H9 (cell line): Measurements from ENCODE around the gene USP9X. TPM values are rescaled to one million over a fixed set of nuclear protein-coding genes. Genes with fewer than 3 reads are reported as not detected.
A peak's percentile ranks its signal among the peaks of the same experiment; 100 is the strongest.

Source experiments
- DNase-seq: peaks from one replicate; pipeline ENCODE4 v3.0.0-alpha.2; 2017
- H2AFZ ChIP-seq: one replicate; pipeline ENCODE4 v1.6.1; 2013; ENCODE audit warnings: mild to moderate bottlenecking, low read length, control low read depth, moderate library complexity
- H2AK5ac ChIP-seq: 2 replicates; pipeline ENCODE4 v1.6.1; 2013; ENCODE audit warnings: low read length, control low read depth, mixed read lengths; ENCODE audit not compliant: insufficient read length
- H2BK120ac ChIP-seq: one replicate; pipeline ENCODE4 v1.6.1; 2013; ENCODE audit warnings: low read depth, mild to moderate bottlenecking, low read length, control low read depth, inconsistent platforms; ENCODE audit not compliant: poor library complexity, severe bottlenecking
- H2BK12ac ChIP-seq: 2 replicates; pipeline ENCODE4 v1.6.1; 2013; ENCODE audit warnings: low read length, control low read depth, mixed read lengths, low read depth; ENCODE audit not compliant: insufficient read length
- H2BK15ac ChIP-seq: 2 replicates; pipeline ENCODE4 v1.6.1; 2013; ENCODE audit warnings: low read depth, low read length, control low read depth
- H2BK20ac ChIP-seq: one replicate; pipeline ENCODE4 v1.6.1; 2013; ENCODE audit warnings: low read depth, mild to moderate bottlenecking, low read length, control low read depth, inconsistent platforms; ENCODE audit not compliant: poor library complexity, severe bottlenecking
- H2BK5ac ChIP-seq: 2 replicates; pipeline ENCODE4 v1.6.1; 2013; ENCODE audit warnings: low read length, control low read depth, mixed read lengths; ENCODE audit not compliant: insufficient read length
- H3K14ac ChIP-seq: 2 replicates; pipeline ENCODE4 v1.6.1; 2013; ENCODE audit warnings: low read length, control low read depth; ENCODE audit not compliant: insufficient read depth
- H3K18ac ChIP-seq: 2 replicates; pipeline ENCODE4 v1.6.1; 2013; ENCODE audit warnings: low read depth, mild to moderate bottlenecking, mixed read lengths, low read length, control low read depth; ENCODE audit not compliant: insufficient read length
- H3K23ac ChIP-seq: 2 replicates; pipeline ENCODE4 v1.6.1; 2013; ENCODE audit warnings: low read length, control low read depth, mixed read lengths, low read depth; ENCODE audit not compliant: insufficient read length
- H3K23me2 ChIP-seq: 2 replicates; pipeline ENCODE4 v1.6.1; 2013; ENCODE audit warnings: low read depth, mild to moderate bottlenecking, mixed read lengths, low read length, control low read depth; ENCODE audit not compliant: insufficient read length, poor library complexity, severe bottlenecking
- H3K27ac ChIP-seq: 2 replicates; pipeline ENCODE4 v1.5.1; 2013; ENCODE audit warnings: low read length, control low read depth, mixed read lengths, low read depth; ENCODE audit not compliant: insufficient read length
- H3K27me3 ChIP-seq: 2 replicates; pipeline ENCODE4 v1.6.1; 2013; ENCODE audit warnings: low read length, control low read depth, inconsistent platforms; ENCODE audit not compliant: insufficient read depth
- H3K4ac ChIP-seq: 2 replicates; pipeline ENCODE4 v1.6.1; 2013; ENCODE audit warnings: low read depth, mild to moderate bottlenecking, control low read depth, inconsistent platforms, low read length, moderate library complexity
- H3K4me1 ChIP-seq: 2 replicates; pipeline ENCODE4 v1.6.1; 2013; ENCODE audit warnings: low read length, control low read depth, inconsistent platforms; ENCODE audit not compliant: insufficient read depth
- H3K4me2 ChIP-seq: 2 replicates; pipeline ENCODE4 v1.6.1; 2013; ENCODE audit warnings: low read length, control low read depth, mixed read lengths; ENCODE audit not compliant: insufficient read length, insufficient read depth
- H3K56ac ChIP-seq: 2 replicates; pipeline ENCODE4 v1.6.1; 2013; ENCODE audit warnings: low read depth, mild to moderate bottlenecking, mixed read lengths, low read length, control low read depth; ENCODE audit not compliant: insufficient read length
- H3K79me1 ChIP-seq: 2 replicates; pipeline ENCODE4 v1.6.1; 2013; ENCODE audit warnings: low read depth, mild to moderate bottlenecking, moderate library complexity, low read length, control low read depth, inconsistent platforms; ENCODE audit not compliant: insufficient read depth, poor library complexity, severe bottlenecking
- H3K79me2 ChIP-seq: 2 replicates; pipeline ENCODE4 v1.6.1; 2013; ENCODE audit warnings: low read length, control low read depth, inconsistent platforms; ENCODE audit not compliant: insufficient read depth
- H3K9ac ChIP-seq: 2 replicates; pipeline ENCODE4 v1.6.1; 2013; ENCODE audit warnings: low read length, control low read depth, mixed read lengths; ENCODE audit not compliant: insufficient read length; ENCODE audit errors: extremely low read depth
- H3K9me3 ChIP-seq: one replicate; pipeline ENCODE4 v1.6.1; 2013; ENCODE audit warnings: low read depth, low read length, inconsistent platforms; ENCODE audit not compliant: control insufficient read depth
- H3T11ph ChIP-seq: one replicate; pipeline ENCODE4 v1.6.1; 2013; ENCODE audit warnings: mild to moderate bottlenecking, low read length, control low read depth, inconsistent platforms
- H4K20me1 ChIP-seq: one replicate; pipeline ENCODE4 v1.6.1; 2013; ENCODE audit not compliant: control insufficient read depth, insufficient read length, insufficient read depth
- H4K5ac ChIP-seq: 2 replicates; pipeline ENCODE4 v1.6.1; 2013; ENCODE audit warnings: low read depth, mild to moderate bottlenecking, mixed read lengths, low read length, control low read depth; ENCODE audit not compliant: insufficient read length
- H4K8ac ChIP-seq: replicated peaks from 2 replicates; pipeline ENCODE4 v1.6.1; 2013; ENCODE audit warnings: low read length, control low read depth, mixed read lengths, low read depth; ENCODE audit not compliant: insufficient read length
- H4K91ac ChIP-seq: 2 replicates; pipeline ENCODE4 v1.6.1; 2013; ENCODE audit warnings: low read depth, mild to moderate bottlenecking, moderate library complexity, mixed read lengths, low read length, control low read depth; ENCODE audit not compliant: insufficient read length
- H3K27ac Mint-ChIP-seq, 3 experiments: 2 replicates in 2 of 3; 3 replicates in 1 of 3; pipeline ENCODE4 v1.8.0; 2020 to 2021; ENCODE audit warnings: mixed read lengths in 3 of 3, mild to moderate bottlenecking in 1 of 3, moderate library complexity in 1 of 3
- H3K27me3 Mint-ChIP-seq: 2 replicates; pipeline ENCODE4 v1.8.0; 2021; ENCODE audit warnings: low read depth, mild to moderate bottlenecking, moderate library complexity, mixed read lengths
- H3K36me3 Mint-ChIP-seq, 3 experiments: 2 replicates in 2 of 3; 3 replicates in 1 of 3; pipeline ENCODE4 v1.8.0; 2020 to 2021; ENCODE audit warnings: low read depth in 3 of 3, mixed read lengths in 3 of 3; ENCODE audit not compliant: insufficient read depth in 1 of 3
- H3K4me1 Mint-ChIP-seq, 2 experiments: 2 replicates each; pipeline ENCODE4 v1.8.0; 2020; ENCODE audit warnings: mixed read lengths in 2 of 2
- H3K4me3 Mint-ChIP-seq, 2 experiments: 2 replicates in 1 of 2; 3 replicates in 1 of 2; pipeline ENCODE4 v1.8.0; 2020 to 2021; ENCODE audit warnings: mild to moderate bottlenecking in 2 of 2, mixed read lengths in 2 of 2, moderate library complexity in 1 of 2
- H3K9me3 Mint-ChIP-seq, 2 experiments: 2 replicates in 1 of 2; 3 replicates in 1 of 2; pipeline ENCODE4 v1.8.0; 2020; ENCODE audit warnings: mild to moderate bottlenecking in 2 of 2, mixed read lengths in 2 of 2, moderate library complexity in 1 of 2
- WGBS: extraction: QIAGEN DNeasy Blood & Tissue Kit; methylation state at CpG from one replicate; pipeline ENCODE4 v1.1.7; 2013; ENCODE audit warnings: missing lambda C conversion rate, low lambda C conversion rate, mixed read lengths; ENCODE audit not compliant: insufficient read length; ENCODE audit errors: extremely low coverage; 5-methylcytosine and 5-hydroxymethylcytosine counted together
- total RNA-seq: library from RNA; stranded (reverse); gene quantifications from 2 replicates; pipeline ENCODE4 v1.2.1, GENCODE V29; 2021
- TF ChIP-seq, protein P1 (sequence below): fragments of 200-600 bp; sonication (generic); conservative IDR thresholded peaks from 3 replicates; pipeline ENCODE4 v1.8.0; 2021; ENCODE audit warnings: antibody characterized with exemption, mild to moderate bottlenecking

The USP9X gene
- total RNA-seq, 1 experiment from 2014 or later: 284 TPM

DNA sequence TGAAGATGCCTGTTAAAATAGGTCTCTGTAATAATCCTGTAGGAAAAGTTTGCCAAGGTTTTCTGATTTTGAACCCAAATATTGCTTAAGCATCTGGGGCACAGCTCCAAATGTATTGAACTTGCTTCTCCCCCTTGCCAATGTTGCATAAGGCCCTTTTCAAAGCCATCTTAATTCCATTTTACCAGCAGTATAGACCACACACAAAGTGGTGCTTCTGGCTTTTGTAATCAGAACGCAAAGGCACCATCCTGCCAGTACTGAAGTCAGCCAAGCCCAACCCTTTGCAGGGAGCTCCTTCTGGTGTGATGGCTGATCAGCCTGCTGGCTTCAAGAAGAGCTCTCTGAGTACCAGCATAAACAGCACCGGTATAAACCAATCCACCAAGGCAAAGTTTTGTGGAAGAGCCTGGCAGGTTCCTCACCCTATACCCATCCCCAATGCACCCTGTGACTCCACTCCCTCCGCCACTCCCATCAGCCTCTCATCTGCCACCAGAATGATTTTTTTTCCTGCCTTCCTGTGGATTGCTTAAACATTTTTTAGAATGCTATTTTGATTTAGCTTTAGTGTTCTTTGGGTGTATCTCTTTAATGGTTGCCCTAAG lies 39.2 kb upstream of the USP9X start:
- Histone ChIP-seq H2BK5ac (peak overlapping the region; percentile 35), H3K4me1 (peaks cover 10% of the 10 kb centered on the region; the same call in 1 of the 2 replicates), H3K9ac (no peak overlapping the region), H2BK120ac (no peak overlapping the region), H3K23ac (no peak overlapping the region), H4K20me1 (no peaks in the 10 kb centered on the region), H3K79me2 (no peaks in the 10 kb centered on the region), H4K5ac (no peak overlapping the region), H4K8ac (no peak overlapping the region), H3K56ac (no peak overlapping the region), H2BK12ac (peak overlapping the region; percentile 7), H3K4me2 (no peak overlapping the region), H3K18ac (no peak overlapping the region), H3K27ac (peak overlapping the region; percentile 26), H3K9me3 (no peaks in the 10 kb centered on the region), H2AK5ac (no peak overlapping the region), H3T11ph (no peak overlapping the region), H3K23me2 (no peaks in the 10 kb centered on the region), H3K27me3 (no peaks in the 10 kb centered on the region), H2BK15ac (peak overlapping the region; percentile 24; the same call in 1 of the 2 replicates), H4K91ac (no peak overlapping the region), H3K14ac (no peak overlapping the region), H2AFZ (no peak overlapping the region), H2BK20ac (no peak overlapping the region), H3K79me1 (no peaks in the 10 kb centered on the region), H3K4ac (no peak overlapping the region)
- WGBS: no CpG with 5 or more reads among the region's 3 CpGs
- Mint-ChIP-seq H3K4me3 (no peak overlapping the region), H3K9me3 (peaks cover 47 to 57% of the 10 kb centered on the region in 2 experiments), H3K36me3 (peaks cover 0 to 2% (median 0%) of the 10 kb centered on the region in 3 experiments; a peak in 2 of 7 replicates), H3K4me1 (peaks cover 17 to 29% of the 10 kb centered on the region in 2 experiments), H3K27me3 (no peaks in the 10 kb centered on the region), H3K27ac (peak overlapping the region in 1 of 3 experiments; percentile 75; a peak in 2 of 7 replicates)
- DNase-seq: peak; percentile 43
- TF ChIP-seq, protein P1, sequence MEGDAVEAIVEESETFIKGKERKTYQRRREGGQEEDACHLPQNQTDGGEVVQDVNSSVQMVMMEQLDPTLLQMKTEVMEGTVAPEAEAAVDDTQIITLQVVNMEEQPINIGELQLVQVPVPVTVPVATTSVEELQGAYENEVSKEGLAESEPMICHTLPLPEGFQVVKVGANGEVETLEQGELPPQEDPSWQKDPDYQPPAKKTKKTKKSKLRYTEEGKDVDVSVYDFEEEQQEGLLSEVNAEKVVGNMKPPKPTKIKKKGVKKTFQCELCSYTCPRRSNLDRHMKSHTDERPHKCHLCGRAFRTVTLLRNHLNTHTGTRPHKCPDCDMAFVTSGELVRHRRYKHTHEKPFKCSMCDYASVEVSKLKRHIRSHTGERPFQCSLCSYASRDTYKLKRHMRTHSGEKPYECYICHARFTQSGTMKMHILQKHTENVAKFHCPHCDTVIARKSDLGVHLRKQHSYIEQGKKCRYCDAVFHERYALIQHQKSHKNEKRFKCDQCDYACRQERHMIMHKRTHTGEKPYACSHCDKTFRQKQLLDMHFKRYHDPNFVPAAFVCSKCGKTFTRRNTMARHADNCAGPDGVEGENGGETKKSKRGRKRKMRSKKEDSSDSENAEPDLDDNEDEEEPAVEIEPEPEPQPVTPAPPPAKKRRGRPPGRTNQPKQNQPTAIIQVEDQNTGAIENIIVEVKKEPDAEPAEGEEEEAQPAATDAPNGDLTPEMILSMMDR: no peak
